HepG2 (cell line): ENCODE results near the gene GINS2. TPM values are rescaled to one million over a fixed set of nuclear protein-coding genes. Genes with fewer than 3 reads are reported as not detected.
A peak's percentile ranks its signal among the peaks of the same experiment; 100 is the strongest.

Source experiments
- BATF2 ChIP-seq: sonication (generic); formaldehyde crosslinking; IDR thresholded peaks from 2 replicates; pipeline ENCODE4 v1.8.0; 2022; ENCODE audit warnings: mild to moderate bottlenecking, missing genetic modification reagents, moderate library complexity
- MBD4 ChIP-seq: IDR thresholded peaks from 2 replicates; pipeline ENCODE4 v1.6.1; 2012; ENCODE audit warnings: low read length, inconsistent platforms, borderline replicate concordance
- PHF21A ChIP-seq: sonication (generic); formaldehyde crosslinking; IDR thresholded peaks from 2 replicates; pipeline ENCODE4 v1.5.0; 2020; ENCODE audit warnings: mild to moderate bottlenecking, missing genetic modification reagents
- PTBP1 ChIP-seq: fragments of 200-400 bp; formaldehyde crosslinking; IDR thresholded peaks from 2 replicates; pipeline ENCODE4 v1.6.1; 2018; ENCODE audit warnings: low read length, low read depth; ENCODE audit not compliant: poor library complexity, severe bottlenecking
- RBAK ChIP-seq: sonication (generic); formaldehyde crosslinking; IDR thresholded peaks from 2 replicates; pipeline ENCODE4 v1.5.1; 2020; ENCODE audit warnings: mild to moderate bottlenecking, missing genetic modification reagents
- RFXANK ChIP-seq: IDR thresholded peaks from 2 replicates; pipeline ENCODE4 v1.6.1; 2016
- SMC3 ChIP-seq: IDR thresholded peaks from 2 replicates; pipeline ENCODE4 v1.6.1; 2011; ENCODE audit warnings: low read length, improper control_type of control experiment
- STAT5B ChIP-seq: sonication (generic); formaldehyde crosslinking; IDR thresholded peaks from 2 replicates; pipeline ENCODE4 v1.4.0; 2020; ENCODE audit warnings: missing genetic modification reagents
- ZNF160 ChIP-seq: sonication (generic); formaldehyde crosslinking; IDR thresholded peaks from 2 replicates; pipeline ENCODE4 v1.8.0; 2022; ENCODE audit warnings: mild to moderate bottlenecking, inconsistent platforms, missing genetic modification reagents
- ZNF513 ChIP-seq: sonication (generic); formaldehyde crosslinking; conservative IDR thresholded peaks from 2 replicates; pipeline ENCODE4 v1.5.0; 2020; ENCODE audit warnings: missing genetic modification reagents
- ZNF547 ChIP-seq: sonication (generic); formaldehyde crosslinking; IDR thresholded peaks from 2 replicates; pipeline ENCODE4 v1.5.1; 2020; ENCODE audit warnings: mild to moderate bottlenecking, missing genetic modification reagents
- ZNF549 ChIP-seq: sonication (generic); formaldehyde crosslinking; IDR thresholded peaks from 2 replicates; pipeline ENCODE4 v1.5.0; 2020; ENCODE audit warnings: missing genetic modification reagents
- ZNF766 ChIP-seq: sonication (generic); formaldehyde crosslinking; IDR thresholded peaks from 2 replicates; pipeline ENCODE4 v1.5.0; 2020; ENCODE audit warnings: missing genetic modification reagents, borderline replicate concordance
- ZNF883 ChIP-seq: sonication (generic); formaldehyde crosslinking; IDR thresholded peaks from 2 replicates; pipeline ENCODE4 v1.5.1; 2020; ENCODE audit warnings: mild to moderate bottlenecking, missing genetic modification reagents; ENCODE audit errors: not compliant biosample characterization
- ZXDC ChIP-seq: sonication (generic); formaldehyde crosslinking; IDR thresholded peaks from 2 replicates; pipeline ENCODE4 v1.5.0; 2020; ENCODE audit warnings: mild to moderate bottlenecking, missing genetic modification reagents
- polyA plus RNA-seq, 8 experiments: library from polyadenylated mRNA; depleted of rRNA in 3 of 8; stranded (reverse) in 7 of 8; unstranded in 1 of 8; fragments of >200 nt; fragmentation: Illumina TruSeq in 4 of 8; extraction: Trizol in 4 of 8; gene quantifications; 2 replicates each; pipeline versions ENCODE4 v1.2.1 to v1.2.3, GENCODE V29; 2011 to 2016; ENCODE audit warnings: low read depth in 4 of 8, missing spikeins in 1 of 8, mixed read lengths in 1 of 8; ENCODE audit not compliant: insufficient read depth in 1 of 8
- total RNA-seq, 5 experiments: library from RNA; depleted of rRNA; stranded (reverse); fragments of >200 nt; fragmentation: Illumina TruSeq; extraction: Trizol; gene quantifications; 2 replicates each; pipeline ENCODE4 v1.2.3, GENCODE V29; 2016; ENCODE audit warnings: low read depth in 1 of 5
- TF ChIP-seq, protein P1 (sequence below): sonication (generic); formaldehyde crosslinking; IDR thresholded peaks from 2 replicates; pipeline ENCODE4 v1.4.0; 2020; ENCODE audit warnings: missing genetic modification reagents
- TF ChIP-seq, protein P2 (sequence below): sonication (generic); formaldehyde crosslinking; IDR thresholded peaks from 2 replicates; pipeline ENCODE4 v1.8.0; 2022; ENCODE audit warnings: mild to moderate bottlenecking, missing genetic modification reagents; ENCODE audit not compliant: insufficient replicate concordance
- TF ChIP-seq, protein P3 (sequence below): sonication (generic); formaldehyde crosslinking; IDR thresholded peaks from 2 replicates; pipeline ENCODE4 v1.5.0; 2020; ENCODE audit warnings: missing genetic modification reagents
- TF ChIP-seq, protein P4 (sequence below): sonication (generic); formaldehyde crosslinking; IDR thresholded peaks from 2 replicates; pipeline ENCODE4 v1.5.1; 2020; ENCODE audit warnings: mild to moderate bottlenecking, missing genetic modification reagents, moderate library complexity

The GINS2 gene
- total and polyA plus RNA-seq, 2 of the 13 experiments (the other 11 are each of a cell fraction or from before 2014, with no cell fraction given): 10.6 to 48.3 TPM

DNA sequence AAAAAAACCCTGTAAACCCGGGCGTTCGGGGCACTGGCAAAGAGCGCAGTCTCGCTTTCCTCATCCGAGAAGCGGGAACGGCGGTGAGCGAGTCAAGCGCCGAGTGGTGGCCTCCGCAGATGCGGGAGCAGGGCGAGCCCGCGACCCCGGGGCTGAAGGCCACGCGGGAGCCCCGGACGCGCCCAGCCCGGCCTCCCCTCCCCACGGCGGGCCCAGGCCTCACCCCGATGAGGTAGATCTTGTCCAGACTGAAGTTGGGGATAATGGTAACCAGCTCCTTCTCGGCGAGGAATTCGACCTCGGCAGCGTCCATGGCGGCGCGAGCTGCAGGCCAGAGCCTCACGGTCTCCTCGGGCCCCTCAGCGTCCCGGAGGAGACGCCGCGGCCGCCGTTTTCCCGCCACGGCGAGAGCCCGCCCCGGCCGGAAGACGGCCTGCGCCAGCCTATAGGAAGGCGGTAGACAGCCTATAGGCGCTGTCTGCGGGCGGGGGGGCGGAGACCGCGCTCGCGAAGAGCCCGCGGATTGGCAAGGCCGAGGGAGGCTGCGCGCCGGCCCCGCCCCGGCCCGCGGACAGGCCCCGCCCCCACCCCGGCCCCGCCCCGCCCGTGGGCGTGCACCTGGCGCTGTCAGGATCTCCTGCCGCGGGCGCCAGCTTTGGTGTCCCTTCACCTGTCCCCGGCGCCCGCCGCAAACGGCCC is at the start of gene GINS2 (continued):
- no peak for TF ChIP-seq ZXDC (CRISPR knock-in tag)
- TF ChIP-seq SMC3: no peak
- TF ChIP-seq ZNF766 (CRISPR knock-in tag): 0 out of 2 replicates have a peak, but pooled peaks have one; percentile 50
- TF ChIP-seq, protein P1, sequence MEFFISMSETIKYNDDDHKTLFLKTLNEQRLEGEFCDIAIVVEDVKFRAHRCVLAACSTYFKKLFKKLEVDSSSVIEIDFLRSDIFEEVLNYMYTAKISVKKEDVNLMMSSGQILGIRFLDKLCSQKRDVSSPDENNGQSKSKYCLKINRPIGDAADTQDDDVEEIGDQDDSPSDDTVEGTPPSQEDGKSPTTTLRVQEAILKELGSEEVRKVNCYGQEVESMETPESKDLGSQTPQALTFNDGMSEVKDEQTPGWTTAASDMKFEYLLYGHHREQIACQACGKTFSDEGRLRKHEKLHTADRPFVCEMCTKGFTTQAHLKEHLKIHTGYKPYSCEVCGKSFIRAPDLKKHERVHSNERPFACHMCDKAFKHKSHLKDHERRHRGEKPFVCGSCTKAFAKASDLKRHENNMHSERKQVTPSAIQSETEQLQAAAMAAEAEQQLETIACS (CRISPR knock-in tag): no peak
- TF ChIP-seq MBD4: no peak
- no peak for TF ChIP-seq ZNF513 (CRISPR knock-in tag)
- TF ChIP-seq STAT5B (CRISPR knock-in tag): no peak
- peak; percentile 31; the same call in 1 of the 2 replicates for TF ChIP-seq ZNF160 (CRISPR knock-in tag)
- TF ChIP-seq RFXANK (CRISPR knock-in tag): no peak
- TF ChIP-seq, protein P2, sequence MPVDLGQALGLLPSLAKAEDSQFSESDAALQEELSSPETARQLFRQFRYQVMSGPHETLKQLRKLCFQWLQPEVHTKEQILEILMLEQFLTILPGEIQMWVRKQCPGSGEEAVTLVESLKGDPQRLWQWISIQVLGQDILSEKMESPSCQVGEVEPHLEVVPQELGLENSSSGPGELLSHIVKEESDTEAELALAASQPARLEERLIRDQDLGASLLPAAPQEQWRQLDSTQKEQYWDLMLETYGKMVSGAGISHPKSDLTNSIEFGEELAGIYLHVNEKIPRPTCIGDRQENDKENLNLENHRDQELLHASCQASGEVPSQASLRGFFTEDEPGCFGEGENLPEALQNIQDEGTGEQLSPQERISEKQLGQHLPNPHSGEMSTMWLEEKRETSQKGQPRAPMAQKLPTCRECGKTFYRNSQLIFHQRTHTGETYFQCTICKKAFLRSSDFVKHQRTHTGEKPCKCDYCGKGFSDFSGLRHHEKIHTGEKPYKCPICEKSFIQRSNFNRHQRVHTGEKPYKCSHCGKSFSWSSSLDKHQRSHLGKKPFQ (CRISPR knock-in tag): peak; percentile 24
- TF ChIP-seq, protein P3, sequence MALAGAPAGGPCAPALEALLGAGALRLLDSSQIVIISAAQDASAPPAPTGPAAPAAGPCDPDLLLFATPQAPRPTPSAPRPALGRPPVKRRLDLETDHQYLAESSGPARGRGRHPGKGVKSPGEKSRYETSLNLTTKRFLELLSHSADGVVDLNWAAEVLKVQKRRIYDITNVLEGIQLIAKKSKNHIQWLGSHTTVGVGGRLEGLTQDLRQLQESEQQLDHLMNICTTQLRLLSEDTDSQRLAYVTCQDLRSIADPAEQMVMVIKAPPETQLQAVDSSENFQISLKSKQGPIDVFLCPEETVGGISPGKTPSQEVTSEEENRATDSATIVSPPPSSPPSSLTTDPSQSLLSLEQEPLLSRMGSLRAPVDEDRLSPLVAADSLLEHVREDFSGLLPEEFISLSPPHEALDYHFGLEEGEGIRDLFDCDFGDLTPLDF (CRISPR knock-in tag): peak; percentile 99
- TF ChIP-seq ZNF547 (CRISPR knock-in tag): peak; percentile 95
- TF ChIP-seq BATF2 (CRISPR knock-in tag): 0 out of 2 replicates have a peak, but pooled peaks have one; percentile 24
- TF ChIP-seq ZNF549 (CRISPR knock-in tag): 0 out of 2 replicates have a peak, but pooled peaks have one; percentile 40
- no peak for TF ChIP-seq PTBP1
- no peak; the same call in 1 of the 2 replicates for TF ChIP-seq RBAK (CRISPR knock-in tag)
- TF ChIP-seq PHF21A (CRISPR knock-in tag): no peak; the same call in 1 of the 2 replicates
- TF ChIP-seq, protein P4, sequence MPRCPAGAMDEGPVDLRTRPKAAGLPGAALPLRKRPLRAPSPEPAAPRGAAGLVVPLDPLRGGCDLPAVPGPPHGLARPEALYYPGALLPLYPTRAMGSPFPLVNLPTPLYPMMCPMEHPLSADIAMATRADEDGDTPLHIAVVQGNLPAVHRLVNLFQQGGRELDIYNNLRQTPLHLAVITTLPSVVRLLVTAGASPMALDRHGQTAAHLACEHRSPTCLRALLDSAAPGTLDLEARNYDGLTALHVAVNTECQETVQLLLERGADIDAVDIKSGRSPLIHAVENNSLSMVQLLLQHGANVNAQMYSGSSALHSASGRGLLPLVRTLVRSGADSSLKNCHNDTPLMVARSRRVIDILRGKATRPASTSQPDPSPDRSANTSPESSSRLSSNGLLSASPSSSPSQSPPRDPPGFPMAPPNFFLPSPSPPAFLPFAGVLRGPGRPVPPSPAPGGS (CRISPR knock-in tag): peak; percentile 69; the same call in 1 of the 2 replicates
- TF ChIP-seq ZNF883 (CRISPR knock-in tag): peak; percentile 90
